KBM-7 (cell line): Measurements from ENCODE around the gene INHBC.

Experiments used
- DNase-seq: peaks from one replicate; pipeline ENCODE4 v3.0.0-alpha.2; 2015
- in situ Hi-C: fragments of 300-500 bp; cut with MboI; formaldehyde crosslinking; loops from 2 replicates; pipeline ENCODE4 v1.14.3; 2020; ENCODE audit warnings: low sequenced_read_pairs, low pct_unique_long_range_greater_than_20kb, mixed read lengths

Gene INHBC

DNA sequence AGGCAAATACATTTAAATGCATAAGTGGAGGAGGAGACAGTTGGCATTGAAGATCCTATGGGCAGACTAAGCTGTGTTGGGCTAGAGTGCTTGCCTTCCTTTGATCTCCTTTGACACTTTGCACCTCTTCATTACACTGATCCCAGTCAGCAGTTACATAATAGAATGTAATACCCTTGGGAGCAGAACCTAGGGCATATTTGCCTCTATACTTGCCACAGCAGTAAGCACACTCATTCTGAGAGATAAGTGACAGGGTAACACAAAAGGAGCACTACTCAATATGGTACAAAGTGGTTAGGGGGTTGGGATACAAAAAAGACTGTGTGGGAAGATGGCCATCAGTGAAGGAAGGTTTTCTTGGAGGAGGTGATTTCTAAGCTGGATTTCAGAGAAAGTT lies 62.2 kb downstream of the INHBC start:
- no peak for DNase-seq
- in situ Hi-C loops, result no loop called here

DNA sequence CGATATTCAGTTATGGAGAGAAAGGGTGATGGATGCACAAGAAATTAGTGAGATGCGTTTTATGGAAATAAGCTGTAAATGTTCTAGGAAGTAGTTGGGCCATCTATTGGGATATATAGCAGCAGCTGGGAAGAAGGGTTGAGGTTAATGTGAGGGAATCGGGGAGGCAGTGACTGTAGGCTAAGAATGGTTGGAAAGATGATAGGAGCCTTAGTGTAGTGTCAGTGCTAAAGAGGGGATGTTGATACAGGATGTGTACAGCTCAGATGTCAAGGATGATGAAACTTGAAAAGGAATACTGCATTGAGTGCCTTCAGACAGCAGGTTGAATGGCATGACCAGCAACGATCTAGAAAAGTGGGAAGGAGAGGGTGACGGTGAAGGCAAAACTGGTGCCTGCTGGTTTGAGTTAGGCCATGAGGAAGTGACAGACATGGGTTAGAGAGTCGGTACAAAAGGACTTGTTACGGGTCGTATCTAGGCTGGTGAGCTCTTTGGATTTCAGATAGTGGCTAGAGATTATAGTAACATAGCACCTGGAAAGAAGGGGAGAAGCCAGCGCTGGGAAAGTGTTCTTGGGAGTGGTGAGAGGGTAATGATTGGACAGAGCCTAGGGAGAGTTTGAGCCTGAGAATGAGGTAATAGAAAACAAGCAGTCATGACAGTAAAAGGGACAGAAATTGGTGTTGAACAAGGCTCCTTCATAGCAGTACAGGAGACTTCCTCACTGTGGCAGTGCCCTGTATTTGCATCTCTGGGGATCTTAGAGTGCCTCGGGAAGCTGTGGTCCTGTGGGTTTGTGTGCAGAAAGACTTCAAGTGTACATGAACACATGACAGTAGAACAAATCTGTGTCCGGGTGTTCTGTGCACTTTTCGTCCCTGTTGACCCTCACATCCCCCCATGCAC lies 62.9 kb downstream of the INHBC start:
- no peak for DNase-seq
- in situ Hi-C loops, result no loop called here

- no peak for DNase-seq
- in situ Hi-C loops, result no loop called here
Observed at GRCh38 chr12:57498132-57498502, 63.5 kb downstream of the INHBC start.

GRCh38 chr12:57498571-57498970 lies 64.0 kb downstream of the INHBC start:
- no peak for DNase-seq
- in situ Hi-C loops, result no loop called here

- DNase-seq, result no peak
- in situ Hi-C loops, result no loop called here
Observed at GRCh38 chr12:57500213-57500612, 65.6 kb downstream of the INHBC start.
